NAMALWA (cell line): ENCODE results near the gene RAB3C.

Source experiments
- DNase-seq: peaks from one replicate; pipeline ENCODE4 v3.0.0-alpha.2; 2015; ENCODE audit warnings: low spot score

RAB3C gene

GRCh38 chr5:58827463-58827862 lies 244.6 kb downstream of the RAB3C start:
- DNase-seq = no peak

GRCh38 chr5:58828258-58828657 lies 245.4 kb downstream of the RAB3C start:
- DNase-seq = no peak

- no peak for DNase-seq
Observed at GRCh38 chr5:58834242-58835225, 251.7 kb downstream of the RAB3C start.

- no peak for DNase-seq
Observed at GRCh38 chr5:58836351-58836750, 253.5 kb downstream of the RAB3C start.

- no peak for DNase-seq
Observed at GRCh38 chr5:58838729-58839128, 255.9 kb downstream of the RAB3C start.

- DNase-seq = no peak
Observed at GRCh38 chr5:58842852-58843251, 260.0 kb downstream of the RAB3C start.

GRCh38 chr5:58844395-58844794 lies 261.5 kb downstream of the RAB3C start:
- DNase-seq = no peak

- no peak for DNase-seq
Observed at GRCh38 chr5:58847041-58847440, 264.2 kb downstream of the RAB3C start.

- DNase-seq = no peak
Observed at GRCh38 chr5:58849223-58849622, 266.3 kb downstream of the RAB3C start.

GRCh38 chr5:58849921-58850667 lies 267.2 kb downstream of the RAB3C start:
- DNase-seq = peak; percentile 23

- no peak for DNase-seq
Observed at GRCh38 chr5:58851153-58851552, 268.3 kb downstream of the RAB3C start.

- no peak for DNase-seq
Observed at GRCh38 chr5:58851571-58851970, 268.7 kb downstream of the RAB3C start.

GRCh38 chr5:58852566-58852965 lies 269.7 kb downstream of the RAB3C start:
- DNase-seq = no peak

- no peak for DNase-seq
Observed at GRCh38 chr5:58854441-58854840, 271.6 kb downstream of the RAB3C start.

- no peak for DNase-seq
Observed at GRCh38 chr5:58855851-58856739, 273.2 kb downstream of the RAB3C start.

- no peak for DNase-seq
Observed at GRCh38 chr5:58857609-58858008, 274.7 kb downstream of the RAB3C start.

GRCh38 chr5:58860680-58861079 lies 277.8 kb downstream of the RAB3C start:
- no peak for DNase-seq

- no peak for DNase-seq
Observed at GRCh38 chr5:58868931-58869330, 286.1 kb downstream of the RAB3C start.

GRCh38 chr5:58871648-58872242 lies 288.9 kb downstream of the RAB3C start:
- peak; percentile 52 for DNase-seq

GRCh38 chr5:58872670-58873273 lies 289.9 kb downstream of the RAB3C start:
- no peak for DNase-seq

GRCh38 chr5:58875599-58875998 lies 292.7 kb downstream of the RAB3C start:
- DNase-seq = no peak
